Right atrium auricular region (tissue), 2 donors: ENCODE results near the gene RSPO4. TPM values are rescaled to one million over a fixed set of nuclear protein-coding genes. Genes with fewer than 3 reads are reported as not detected.
"Not testable (repeated sequence)": the region's sequence is repeated elsewhere in the genome, so short reads cannot be mapped to it uniquely, and the experiment has no call there.

ENCODE experiments used
- DNase-seq: peaks from one replicate; pipeline ENCODE4 v3.0.0-alpha.2; 2019; ENCODE audit warnings: low spot score
- H3K27ac ChIP-seq, 2 donors: fragments of 200-600 bp; sonication (generic); 1 replicate in 1 of 2; 2 replicates in 1 of 2; pipeline ENCODE4 v1.5.1; 2016 to 2019
- H3K27me3 ChIP-seq, 2 donors: fragments of 200-600 bp; sonication (generic); one replicate each; pipeline versions ENCODE4 v1.5.1 to v1.6.0; 2017 to 2019
- H3K36me3 ChIP-seq: fragments of 200-600 bp; sonication (generic); one replicate; pipeline ENCODE4 v1.5.1; 2016
- H3K4me1 ChIP-seq, 2 donors: fragments of 200-600 bp; sonication (generic); one replicate each; pipeline versions ENCODE4 v1.5.1 to v1.6.0; 2017 to 2019
- H3K4me3 ChIP-seq, 2 donors: fragments of 200-600 bp; sonication (generic); 1 replicate in 1 of 2; 2 replicates in 1 of 2; pipeline ENCODE4 v1.5.1; 2017 to 2019; ENCODE audit warnings: mild to moderate bottlenecking in 1 of 2, moderate library complexity in 1 of 2
- H3K9me3 ChIP-seq, 2 donors: fragments of 200-600 bp; sonication (generic); one replicate each; pipeline ENCODE4 v1.5.1; 2019
- CTCF ChIP-seq, 2 donors: fragments of 200-600 bp; sonication (generic); IDR thresholded peaks; one replicate each; pipeline ENCODE4 v1.5.1; 2019; ENCODE audit warnings: antibody characterized with exemption in 2 of 2
- total RNA-seq, 2 donors: library from RNA; depleted of rRNA; stranded (reverse); fragments of >200 nt; gene quantifications; one replicate each; pipeline ENCODE4 v1.1.0, GENCODE V29; 2016

The RSPO4 gene
- total RNA-seq, 2 donors from 2014 or later, result 0.15 to 0.20 TPM

GRCh38 chr20:987677-988076, 14.4 kb downstream of the RSPO4 start:
- no peak for DNase-seq
- Histone ChIP-seq H3K4me3 (no peak overlapping the region), H3K4me1 (no peaks in the 10 kb centered on the region), H3K27ac (no peak overlapping the region), H3K27me3 (no peaks in the 10 kb centered on the region), H3K9me3 (no peaks in the 10 kb centered on the region), H3K36me3 (no peaks in the 10 kb centered on the region)
- no peak for TF ChIP-seq CTCF (IDR thresholded peaks at IDR 0.05)

GRCh38 chr20:986733-987355, 15.3 kb downstream of the RSPO4 start:
- no peak for DNase-seq
- Histone ChIP-seq H3K4me1 (no peaks in the 10 kb centered on the region), H3K27ac (no peak overlapping the region), H3K36me3 (no peaks in the 10 kb centered on the region), H3K9me3 (no peaks in the 10 kb centered on the region), H3K27me3 (no peaks in the 10 kb centered on the region), H3K4me3 (no peak overlapping the region)
- TF ChIP-seq CTCF (IDR thresholded peaks at IDR 0.05), result no peak

GRCh38 chr20:984994-985393, 17.1 kb downstream of the RSPO4 start:
- not testable (repeated sequence) for H3K9me3 ChIP-seq, H3K4me1 ChIP-seq, DNase-seq, H3K27ac ChIP-seq, H3K4me3 ChIP-seq, H3K36me3 ChIP-seq, H3K27me3 ChIP-seq

- Histone ChIP-seq H3K4me1 (no peaks in the 10 kb centered on the region), H3K36me3 (no peaks in the 10 kb centered on the region), H3K9me3 (no peaks in the 10 kb centered on the region), H3K4me3 (no peak overlapping the region), H3K27me3 (no peaks in the 10 kb centered on the region), H3K27ac (no peak overlapping the region)
- TF ChIP-seq CTCF (IDR thresholded peaks at IDR 0.05), result no peak
- DNase-seq, result no peak
Observed at GRCh38 chr20:982754-983153, 19.4 kb downstream of the RSPO4 start.

- Histone ChIP-seq H3K36me3 (no peaks in the 10 kb centered on the region), H3K4me3 (no peak overlapping the region), H3K27ac (no peak overlapping the region), H3K27me3 (no peaks in the 10 kb centered on the region), H3K9me3 (no peaks in the 10 kb centered on the region), H3K4me1 (no peaks in the 10 kb centered on the region)
- no peak for TF ChIP-seq CTCF (IDR thresholded peaks at IDR 0.05)
- no peak for DNase-seq
Observed at GRCh38 chr20:977021-977420, 25.1 kb downstream of the RSPO4 start.

GRCh38 chr20:976033-976432, 26.1 kb downstream of the RSPO4 start:
- DNase-seq, result no peak
- no peaks in the 10 kb centered on the region for H3K9me3 ChIP-seq
- H3K27ac ChIP-seq, result no peak overlapping the region
- no peak overlapping the region for H3K4me3 ChIP-seq
- H3K27me3 ChIP-seq, result no peaks in the 10 kb centered on the region
- no peaks in the 10 kb centered on the region for H3K4me1 ChIP-seq
- H3K36me3 ChIP-seq, result no peaks in the 10 kb centered on the region
- TF ChIP-seq CTCF (IDR thresholded peaks at IDR 0.05), result no peak
